Activated naive CD8-positive, alpha-beta T cell (primary cell): ENCODE results near the gene UBE2D2.
"Not testable (repeated sequence)": the region's sequence is repeated elsewhere in the genome, so short reads cannot be mapped to it uniquely, and the experiment has no call there.

Experiments used
- H3K27ac Mint-ChIP-seq: one replicate; pipeline ENCODE4 v1.8.0; 2021; ENCODE audit warnings: mixed read lengths
- H3K27me3 Mint-ChIP-seq: one replicate; pipeline ENCODE4 v1.8.0; 2021; ENCODE audit warnings: mixed read lengths
- H3K36me3 Mint-ChIP-seq: one replicate; pipeline ENCODE4 v1.8.0; 2021; ENCODE audit warnings: mixed read lengths
- H3K4me1 Mint-ChIP-seq: one replicate; pipeline ENCODE4 v1.8.0; 2021; ENCODE audit warnings: low read depth, mixed read lengths
- H3K4me3 Mint-ChIP-seq: one replicate; pipeline ENCODE4 v1.8.0; 2021; ENCODE audit warnings: mild to moderate bottlenecking, mixed read lengths
- H3K9me3 Mint-ChIP-seq: one replicate; pipeline ENCODE4 v1.8.0; 2021; ENCODE audit warnings: low read depth, mixed read lengths

UBE2D2 gene

DNA sequence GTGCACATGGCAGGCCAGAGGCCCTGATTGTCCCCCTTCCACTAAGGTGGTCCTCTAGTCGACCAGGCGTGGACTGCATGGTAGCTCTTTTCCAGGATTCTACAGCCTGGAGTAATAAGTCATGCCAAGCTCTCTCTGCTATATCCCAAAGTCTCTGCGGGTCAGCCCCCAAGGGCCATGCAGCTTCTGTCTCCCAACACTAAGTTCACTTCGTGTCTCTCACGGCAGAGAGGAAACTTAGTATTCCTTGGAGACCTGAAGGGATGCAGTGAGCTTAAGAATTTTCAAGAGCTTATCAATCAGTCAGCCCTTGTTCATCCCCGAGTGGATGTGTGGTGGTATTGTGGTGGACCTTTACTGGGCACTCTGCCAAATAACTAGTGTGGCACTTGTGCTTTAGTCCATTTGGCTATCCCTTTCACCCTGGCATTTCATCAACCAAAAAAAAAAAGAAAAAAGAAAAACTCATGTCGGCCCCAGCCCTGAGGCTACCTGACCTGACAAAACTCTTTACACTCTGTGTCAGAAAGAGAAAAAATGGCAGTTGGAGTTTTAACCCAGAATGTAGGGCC is 33.2 kb upstream of the UBE2D2 start:
- not testable (repeated sequence) for H3K4me3 Mint-ChIP-seq, H3K9me3 Mint-ChIP-seq, H3K27ac Mint-ChIP-seq, H3K4me1 Mint-ChIP-seq, H3K36me3 Mint-ChIP-seq, H3K27me3 Mint-ChIP-seq

DNA sequence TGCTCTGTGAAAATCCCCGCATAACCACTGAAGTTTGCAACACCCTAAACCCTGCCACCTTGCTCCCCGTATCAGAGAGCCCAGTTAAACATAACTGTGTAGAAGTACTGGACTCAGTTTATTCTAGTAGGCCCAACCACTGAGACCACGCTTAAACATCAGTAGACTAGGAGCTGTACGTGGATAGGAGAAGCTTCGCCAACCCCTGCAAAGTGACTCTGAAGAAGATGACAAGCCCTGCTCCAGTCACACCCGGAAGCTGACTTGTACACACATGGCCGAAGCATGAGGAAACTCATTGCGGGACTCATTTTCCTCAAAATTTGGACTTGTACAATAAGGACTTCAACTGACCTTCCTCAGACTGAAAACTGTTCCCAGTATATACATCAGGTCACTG is 32.4 kb upstream of the UBE2D2 start:
- not testable (repeated sequence) for H3K36me3 Mint-ChIP-seq, H3K4me1 Mint-ChIP-seq

DNA sequence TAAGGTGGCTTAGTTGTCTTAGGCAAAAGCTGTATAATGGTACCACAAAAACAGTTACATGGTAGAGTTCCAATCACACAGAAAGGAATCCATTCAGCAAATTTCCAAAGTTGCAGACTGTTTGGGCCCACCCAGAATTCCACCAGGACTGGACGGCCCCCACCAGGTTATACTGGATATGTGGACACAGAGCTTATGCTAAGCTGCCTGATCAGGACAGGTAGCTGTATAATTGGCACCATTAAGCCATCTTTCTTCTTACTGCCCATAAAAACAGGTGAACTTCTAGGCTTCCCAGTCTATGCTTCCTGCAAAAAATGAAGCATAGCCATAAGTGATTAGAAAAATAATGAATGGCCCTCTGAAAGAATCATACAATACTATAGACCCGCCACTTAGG is 31.1 kb upstream of the UBE2D2 start:
- H3K27ac Mint-ChIP-seq, result not testable (repeated sequence)

More for the DNA sequence above, 32.4 kb upstream of the UBE2D2 start:
- not testable (repeated sequence) for H3K9me3 Mint-ChIP-seq, H3K27me3 Mint-ChIP-seq, H3K27ac Mint-ChIP-seq, H3K4me3 Mint-ChIP-seq

DNA sequence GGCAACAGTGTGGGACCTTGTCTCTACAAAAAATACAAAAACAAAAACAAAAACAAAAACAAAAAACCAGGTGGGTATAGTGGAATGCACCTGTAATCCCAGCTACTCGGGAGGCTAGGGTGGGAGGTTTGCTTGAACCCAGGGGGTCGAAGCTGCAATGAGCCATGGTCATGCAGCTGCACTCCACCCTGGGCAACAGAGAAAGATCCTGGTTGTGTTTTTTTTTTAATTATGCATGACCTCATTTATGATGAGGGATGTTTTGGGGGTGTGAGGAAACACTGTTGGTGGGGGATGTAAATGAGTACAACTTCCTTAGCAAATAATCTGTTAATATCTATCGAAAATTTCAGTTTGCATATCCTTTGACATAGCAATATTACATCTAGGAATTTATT is 29.4 kb upstream of the UBE2D2 start:
- H3K9me3 Mint-ChIP-seq, result no peaks in the 10 kb centered on the region
- H3K4me3 Mint-ChIP-seq, result no peak overlapping the region
- H3K27ac Mint-ChIP-seq, result no peak overlapping the region
- peaks cover 2% of the 10 kb centered on the region for H3K36me3 Mint-ChIP-seq
- H3K27me3 Mint-ChIP-seq, result no peaks in the 10 kb centered on the region
- no peaks in the 10 kb centered on the region for H3K4me1 Mint-ChIP-seq

More for the DNA sequence above, 31.1 kb upstream of the UBE2D2 start:
- not testable (repeated sequence) for H3K27me3 Mint-ChIP-seq, H3K9me3 Mint-ChIP-seq, H3K4me1 Mint-ChIP-seq, H3K36me3 Mint-ChIP-seq, H3K4me3 Mint-ChIP-seq

DNA sequence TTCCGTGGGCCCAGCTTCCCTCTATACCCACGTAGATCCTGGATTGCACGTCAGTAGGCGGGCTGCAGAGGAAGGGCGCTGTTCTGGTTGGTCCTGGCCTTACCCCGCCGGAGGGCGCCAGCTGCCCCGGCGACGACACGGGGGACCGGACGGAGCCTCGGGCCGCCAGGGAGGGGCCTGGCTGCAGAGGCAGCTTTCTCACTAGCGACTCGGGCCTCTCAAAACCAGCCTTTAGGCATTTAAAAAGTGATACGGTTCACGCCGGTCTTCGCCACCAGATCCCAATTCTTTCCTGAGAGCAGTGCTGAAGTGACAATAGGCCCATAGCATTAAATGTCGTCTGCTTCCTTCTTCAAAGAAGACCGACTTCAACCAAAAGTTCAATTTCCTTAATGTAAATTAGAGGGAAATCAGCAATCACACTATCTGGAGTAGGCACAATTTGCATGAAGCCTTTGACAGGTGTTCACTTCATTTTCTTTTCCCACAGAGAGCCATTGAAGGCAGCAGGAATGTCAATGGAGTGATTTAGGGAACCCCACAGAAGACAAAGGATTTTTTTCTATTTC is 17.6 kb upstream of the UBE2D2 start:
- H3K27ac Mint-ChIP-seq, result no peak overlapping the region
- peak overlapping the region; percentile 49 for H3K4me3 Mint-ChIP-seq
- H3K27me3 Mint-ChIP-seq, result no peaks in the 10 kb centered on the region
- no peaks in the 10 kb centered on the region for H3K36me3 Mint-ChIP-seq
- H3K4me1 Mint-ChIP-seq, result peaks cover 7% of the 10 kb centered on the region
- H3K9me3 Mint-ChIP-seq, result no peaks in the 10 kb centered on the region

DNA sequence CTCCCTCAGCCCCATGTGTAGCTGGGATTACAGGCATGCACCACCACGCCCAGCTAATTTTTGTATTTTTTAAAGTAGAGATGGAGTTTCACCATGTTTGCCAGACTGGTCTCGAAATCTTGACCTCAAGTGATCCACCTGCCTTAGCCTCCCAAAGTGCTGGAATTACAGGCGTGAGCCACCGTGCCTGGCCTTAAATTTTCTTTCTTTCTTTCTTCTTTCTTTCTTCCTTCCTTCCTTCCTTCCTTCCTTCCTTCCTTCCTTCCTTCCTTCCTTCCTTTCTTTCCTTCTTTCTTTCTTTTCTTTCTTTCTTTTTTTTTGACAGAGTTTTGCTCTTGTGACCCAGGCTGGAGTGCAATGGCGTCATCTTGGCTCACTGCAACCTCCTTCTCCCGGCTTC is 14.5 kb upstream of the UBE2D2 start:
- not testable (repeated sequence) for H3K27me3 Mint-ChIP-seq, H3K4me3 Mint-ChIP-seq, H3K27ac Mint-ChIP-seq, H3K36me3 Mint-ChIP-seq, H3K9me3 Mint-ChIP-seq, H3K4me1 Mint-ChIP-seq

DNA sequence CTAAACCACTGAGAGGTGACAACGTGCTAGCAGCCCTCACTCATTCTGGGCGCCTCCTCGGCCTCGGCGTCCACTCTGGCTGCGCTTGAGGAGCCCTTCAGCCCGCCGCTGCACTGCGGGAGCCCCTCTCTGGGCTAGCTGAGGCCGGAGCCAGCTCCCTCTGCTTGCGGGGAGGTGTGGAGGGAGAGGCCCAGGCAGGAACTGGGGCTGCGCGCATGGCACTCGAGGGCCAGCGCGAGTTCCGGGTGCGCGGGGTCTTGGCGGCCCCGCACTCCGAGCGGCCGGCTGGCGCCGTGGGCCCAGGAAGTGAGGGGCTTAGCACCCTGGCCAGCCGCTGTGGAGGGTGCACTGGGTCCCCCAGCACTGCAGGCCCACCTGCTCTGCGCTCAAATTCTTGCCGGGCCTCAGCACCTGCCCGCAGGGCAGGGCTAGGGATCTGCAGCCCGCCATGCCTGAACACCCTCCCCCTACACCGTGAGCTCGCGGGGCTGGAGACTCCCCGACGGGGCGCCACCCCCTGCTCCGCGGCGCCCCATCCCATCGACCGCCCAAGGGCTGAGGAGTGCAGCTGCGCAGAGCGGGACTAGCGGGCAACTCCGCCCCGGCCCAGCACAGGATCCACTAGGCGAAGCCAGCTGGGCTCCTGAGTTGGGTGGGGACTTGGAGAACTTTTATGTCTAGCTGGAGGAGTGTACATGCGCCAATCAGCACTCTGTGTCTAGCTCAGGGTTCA is 11.8 kb upstream of the UBE2D2 start:
- no peaks in the 10 kb centered on the region for H3K9me3 Mint-ChIP-seq

DNA sequence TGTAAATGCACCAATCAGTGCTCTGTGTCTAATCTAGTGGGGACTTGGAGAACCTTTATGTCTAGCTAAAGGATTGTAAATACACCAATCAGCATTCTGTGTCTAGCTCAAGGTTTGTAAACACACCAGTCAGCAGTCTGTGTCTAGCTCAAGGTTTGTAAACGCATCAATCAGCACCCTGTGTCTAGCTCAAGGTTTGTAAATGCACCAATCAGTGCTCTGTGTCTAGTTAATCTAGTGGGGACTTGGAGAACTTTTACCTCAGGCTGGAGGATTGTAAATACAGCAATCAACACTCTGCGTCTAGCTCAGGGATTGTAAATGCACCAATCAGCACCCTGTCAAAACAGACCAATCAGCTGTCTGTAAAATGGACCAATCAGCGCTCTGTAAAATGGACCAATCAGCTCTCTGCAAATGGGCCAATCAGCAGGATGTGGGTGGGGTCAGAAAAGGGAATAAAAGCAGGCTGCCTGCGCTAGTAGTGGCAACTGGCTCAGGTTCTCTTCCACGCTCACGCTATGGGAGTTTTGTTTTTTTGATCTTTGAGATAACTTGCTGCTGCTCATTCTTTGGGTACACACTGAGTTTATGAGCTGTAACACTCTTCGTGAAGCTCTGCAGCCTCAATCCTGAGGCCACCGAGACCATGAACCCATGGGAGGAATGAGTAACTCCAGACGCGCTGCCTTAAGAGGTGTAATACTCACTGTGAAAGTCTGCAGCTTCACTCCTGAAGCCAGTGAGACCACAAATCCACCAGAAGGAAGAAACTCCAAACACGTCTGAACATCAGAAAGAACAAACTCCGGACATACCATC is 10.9 kb upstream of the UBE2D2 start:
- H3K27ac Mint-ChIP-seq, H3K4me3 Mint-ChIP-seq, H3K4me1 Mint-ChIP-seq, H3K36me3 Mint-ChIP-seq, H3K9me3 Mint-ChIP-seq, H3K27me3 Mint-ChIP-seq: not testable (repeated sequence)

More for the DNA sequence above, 11.8 kb upstream of the UBE2D2 start:
- Mint-ChIP-seq H3K4me1 (peaks cover 5% of the 10 kb centered on the region), H3K27me3 (no peaks in the 10 kb centered on the region), H3K36me3 (no peaks in the 10 kb centered on the region), H3K4me3 (no peak overlapping the region), H3K27ac (no peak overlapping the region)

DNA sequence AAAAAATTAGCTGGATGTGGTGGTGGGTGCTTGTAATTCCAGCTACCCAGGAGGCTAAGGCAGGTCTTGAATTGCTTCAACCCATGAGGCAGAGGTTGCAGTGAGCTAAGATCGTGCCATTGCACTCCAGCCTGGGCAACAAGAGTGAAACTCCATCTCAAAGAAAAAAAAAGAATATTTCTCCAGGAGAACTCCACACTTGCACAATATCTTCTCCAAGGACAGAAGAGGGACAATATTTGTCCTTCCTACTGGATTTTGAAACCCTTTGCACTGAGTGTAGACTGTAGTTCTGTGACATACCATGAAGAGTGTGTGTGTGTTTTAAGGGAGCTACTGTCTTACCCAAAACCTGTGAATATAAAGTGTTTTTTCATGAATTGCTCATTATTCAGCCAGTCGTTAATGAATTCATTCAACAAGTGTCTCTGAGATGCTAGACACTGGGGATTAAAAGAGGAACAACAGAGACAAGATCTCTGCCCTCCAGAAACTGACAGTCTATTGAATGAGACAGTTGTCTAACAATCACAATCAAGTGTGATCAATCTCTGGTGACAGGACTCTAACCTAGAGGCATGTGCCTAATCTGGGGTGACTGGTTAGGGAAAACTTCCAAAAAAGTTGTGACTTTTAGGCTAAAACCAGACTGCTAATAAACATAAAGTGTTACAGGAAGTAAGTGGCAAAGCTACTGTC is 9.8 kb upstream of the UBE2D2 start:
- H3K4me1 Mint-ChIP-seq, result peaks cover 5% of the 10 kb centered on the region
- H3K36me3 Mint-ChIP-seq, result no peaks in the 10 kb centered on the region
- no peaks in the 10 kb centered on the region for H3K27me3 Mint-ChIP-seq
- no peaks in the 10 kb centered on the region for H3K9me3 Mint-ChIP-seq
- no peak overlapping the region for H3K4me3 Mint-ChIP-seq
- no peak overlapping the region for H3K27ac Mint-ChIP-seq

DNA sequence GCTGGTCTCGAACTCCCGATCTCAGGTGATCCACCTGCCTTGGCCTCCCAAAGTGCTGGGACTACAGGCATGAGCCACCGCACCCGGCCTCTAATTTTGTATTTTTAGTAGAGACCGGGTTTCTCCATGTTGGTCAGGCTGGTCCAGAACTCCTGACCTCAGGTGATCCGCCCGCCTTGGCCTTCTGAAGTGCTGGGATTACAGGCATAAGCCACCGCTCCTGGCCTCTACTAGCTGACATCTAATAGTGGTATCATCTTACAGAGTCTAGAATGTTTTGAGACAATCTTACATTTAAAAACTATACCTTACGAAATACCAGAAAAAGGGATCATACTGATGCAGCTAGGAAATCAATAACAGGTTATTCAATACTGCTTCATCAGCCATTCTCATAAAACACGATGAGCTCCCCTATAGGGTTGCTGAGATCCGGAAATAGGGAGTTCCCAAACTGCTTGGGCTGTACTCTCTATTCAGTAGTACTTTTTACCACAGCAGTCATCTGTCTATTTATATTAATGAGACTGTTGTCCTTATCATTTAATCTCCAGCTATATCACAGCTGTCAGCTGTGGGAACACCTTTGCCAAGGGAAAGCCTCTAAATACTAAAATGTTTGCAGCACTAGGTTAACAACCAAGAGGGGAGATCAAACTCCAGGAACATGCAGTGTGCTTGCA is 8.1 kb upstream of the UBE2D2 start:
- Mint-ChIP-seq H3K36me3 (no peaks in the 10 kb centered on the region), H3K27ac (no peak overlapping the region), H3K4me3 (no peak overlapping the region)

DNA sequence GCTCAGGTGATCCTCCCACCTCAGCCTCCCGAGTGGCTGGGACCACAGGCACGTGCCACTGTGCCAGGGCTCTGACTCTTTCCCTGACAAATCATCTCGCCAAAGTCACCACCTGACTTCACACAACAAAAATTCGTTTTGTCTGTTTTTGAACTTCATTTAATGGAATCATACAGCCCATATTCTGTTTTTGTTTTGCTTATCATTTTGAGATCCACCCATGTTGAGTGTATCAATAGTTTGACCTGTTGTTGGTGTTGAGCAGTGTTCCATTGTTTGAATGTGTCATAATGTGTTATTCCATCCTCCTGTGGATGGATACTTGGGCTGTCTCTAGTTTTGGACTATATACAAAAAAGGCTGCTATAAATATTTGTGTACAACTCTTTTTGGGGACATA is 6.9 kb upstream of the UBE2D2 start:
- Mint-ChIP-seq H3K36me3 (no peaks in the 10 kb centered on the region), H3K27ac (no peak overlapping the region), H3K9me3 (no peaks in the 10 kb centered on the region), H3K27me3 (no peaks in the 10 kb centered on the region), H3K4me1 (peaks cover 5% of the 10 kb centered on the region), H3K4me3 (no peak overlapping the region)

More for the DNA sequence above, 8.1 kb upstream of the UBE2D2 start:
- Mint-ChIP-seq H3K4me1 (peaks cover 5% of the 10 kb centered on the region), H3K9me3 (no peaks in the 10 kb centered on the region), H3K27me3 (no peaks in the 10 kb centered on the region)

DNA sequence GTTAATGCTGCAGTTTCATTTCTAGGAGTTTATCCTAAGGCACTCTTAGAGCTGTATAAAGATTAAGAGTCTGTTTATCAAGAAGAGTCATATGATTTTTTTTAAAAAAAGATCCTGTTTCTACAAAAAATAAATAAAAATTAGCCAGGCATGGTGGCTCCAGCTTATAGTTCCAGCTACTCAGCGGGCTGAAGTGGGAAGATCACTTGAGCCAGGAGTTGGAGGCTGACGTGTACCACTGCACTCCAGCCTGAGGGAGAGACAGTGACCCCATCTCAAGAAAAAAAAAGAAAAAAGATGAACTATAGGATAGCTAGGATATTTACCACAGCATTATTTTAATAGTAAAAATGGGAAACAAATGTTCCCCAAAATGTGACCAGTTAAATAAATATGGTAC is 3.3 kb upstream of the UBE2D2 start:
- Mint-ChIP-seq H3K27me3 (no peaks in the 10 kb centered on the region), H3K4me1 (peaks cover 11% of the 10 kb centered on the region), H3K4me3 (no peak overlapping the region), H3K9me3 (no peaks in the 10 kb centered on the region), H3K36me3 (peaks cover 3% of the 10 kb centered on the region), H3K27ac (no peak overlapping the region)

DNA sequence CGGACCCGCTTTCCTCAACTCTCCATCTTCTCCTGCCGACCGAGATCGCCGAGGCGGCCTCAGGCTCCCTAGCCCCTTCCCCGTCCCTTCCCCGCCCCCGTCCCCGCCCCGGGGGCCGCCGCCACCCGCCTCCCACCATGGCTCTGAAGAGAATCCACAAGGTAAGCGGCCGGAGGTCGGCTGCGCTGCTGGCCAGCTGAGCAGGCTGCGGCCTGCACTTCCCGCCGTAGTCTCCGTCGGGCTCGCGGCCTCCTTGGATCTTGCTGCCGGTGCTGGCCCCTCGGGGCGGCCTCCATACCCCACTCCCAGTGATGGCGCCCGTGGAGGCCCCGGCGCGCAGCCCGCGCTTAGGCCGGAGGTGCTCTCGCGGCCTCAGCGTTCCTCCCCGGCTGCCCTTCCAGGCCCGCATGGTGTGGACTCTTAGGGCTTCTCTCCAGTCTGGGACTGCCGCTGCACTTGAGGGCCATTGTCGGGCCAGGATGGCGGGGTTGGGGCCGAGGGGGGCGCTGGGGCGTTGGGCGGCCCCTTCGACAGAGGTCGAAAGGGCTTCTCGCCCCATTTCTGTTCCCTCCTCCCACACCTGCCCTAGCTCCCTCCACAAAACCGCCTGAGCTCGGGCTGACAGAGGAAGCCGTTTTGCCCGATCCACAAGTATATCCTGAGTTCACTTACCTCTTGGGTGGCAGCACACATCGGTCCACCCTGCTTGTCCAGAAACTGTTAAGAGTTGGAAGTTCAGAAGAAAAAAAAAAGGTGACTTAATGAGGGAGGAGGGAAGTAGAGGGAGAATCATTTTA is 714 bp downstream of the UBE2D2 start:
- no peaks in the 10 kb centered on the region for H3K27me3 Mint-ChIP-seq

DNA sequence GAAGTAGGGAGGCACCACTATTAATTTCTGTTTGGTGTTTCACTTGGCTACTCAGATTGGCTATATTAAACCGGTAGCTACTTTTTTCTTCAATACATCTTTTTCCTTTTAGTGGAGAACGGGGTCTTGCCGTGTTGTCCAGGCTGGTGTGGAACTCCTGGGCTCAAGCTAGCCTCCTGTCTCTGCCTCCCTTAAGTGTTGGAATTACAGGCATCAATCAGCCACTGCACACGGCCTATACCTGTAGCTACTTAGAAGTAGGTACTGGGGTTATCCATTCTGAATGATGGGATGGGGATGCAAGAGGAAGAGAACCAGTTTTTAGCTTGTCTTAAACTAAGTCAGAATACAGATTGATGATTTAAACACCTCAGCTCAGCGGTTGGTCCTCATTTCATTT is 1.7 kb downstream of the UBE2D2 start:
- Mint-ChIP-seq H3K27ac (peak overlapping the region; percentile 91), H3K4me3 (peak overlapping the region; percentile 100), H3K36me3 (peaks cover 14% of the 10 kb centered on the region), H3K4me1 (peaks cover 48% of the 10 kb centered on the region), H3K27me3 (no peaks in the 10 kb centered on the region), H3K9me3 (no peaks in the 10 kb centered on the region)

More for the DNA sequence above, 714 bp downstream of the UBE2D2 start:
- H3K36me3 Mint-ChIP-seq, result peaks cover 12% of the 10 kb centered on the region
- peak overlapping the region; percentile 91 for H3K27ac Mint-ChIP-seq
- peak overlapping the region; percentile 100 for H3K4me3 Mint-ChIP-seq
- peaks cover 41% of the 10 kb centered on the region for H3K4me1 Mint-ChIP-seq
- H3K9me3 Mint-ChIP-seq, result no peaks in the 10 kb centered on the region
